Testis (tissue), 3 donors: ENCODE data around the gene RYR1. TPM values are rescaled to one million over a fixed set of nuclear protein-coding genes. Genes with fewer than 3 reads are reported as not detected.

Experiments used
- DNase-seq: peaks from one replicate; pipeline ENCODE4 v3.0.0-alpha.2; 2019
- H3K27ac ChIP-seq, 2 donors: fragments of 200-600 bp; sonication (generic); one replicate each; pipeline ENCODE4 v1.5.1; 2019
- H3K27me3 ChIP-seq: fragments of 200-600 bp; sonication (generic); one replicate; pipeline ENCODE4 v1.5.1; 2019
- H3K36me3 ChIP-seq: fragments of 200-600 bp; sonication (generic); one replicate; pipeline ENCODE4 v1.5.1; 2017; ENCODE audit warnings: low read depth; ENCODE audit errors: missing control alignments
- H3K4me1 ChIP-seq: fragments of 200-600 bp; sonication (generic); one replicate; pipeline ENCODE4 v1.5.1; 2019
- H3K4me3 ChIP-seq, 2 donors: fragments of 200-600 bp; sonication (generic); one replicate each; pipeline ENCODE4 v1.5.1; 2017 to 2019
- H3K9me3 ChIP-seq: fragments of 200-600 bp; sonication (generic); one replicate; pipeline ENCODE4 v1.5.1; 2017
- POLR2A ChIP-seq: fragments of 450-650 bp; IDR thresholded peaks from one replicate; pipeline ENCODE4 v1.6.1; 2017; ENCODE audit warnings: antibody characterized with exemption, mild to moderate bottlenecking, moderate library complexity
- WGBS, 2 donors: methylation state at CpG; one replicate each; pipeline ENCODE4 v1.1.5; 2018; 5-methylcytosine and 5-hydroxymethylcytosine counted together
- intact Hi-C: fragments of 100-400 bp; cut with DNase I; formaldehyde crosslinking; loops from one replicate; pipeline ENCODE4 v1.15.1; 2023; ENCODE audit warnings: low total_unique reads
- polyA plus RNA-seq: library from polyadenylated mRNA; stranded (reverse); fragments of 350-450 nt; fragmentation: Illumina TruSeq; extraction: RNeasy Lipid Tissue Mini Kit (QIAGEN cat#74804); gene quantifications from one replicate; pipeline ENCODE4 v1.2.3, GENCODE V29; 2014; ENCODE audit warnings: low read depth, low replicate concordance; ENCODE audit not compliant: insufficient read depth
- total RNA-seq, 2 donors: library from RNA; depleted of rRNA; stranded (reverse); fragments of >200 nt; gene quantifications; one replicate each; pipeline ENCODE4 v1.2.3, GENCODE V29; 2016
- TF ChIP-seq, protein P1 (sequence below), 3 experiments: fragments of 450-650 bp in 2 of 3; fragments of 200-600 bp in 1 of 3; sonication (generic) in 1 of 3; IDR thresholded peaks; one replicate each; pipeline ENCODE4 v1.5.1; 2016 to 2019; ENCODE audit warnings: antibody characterized with exemption in 3 of 3, mild to moderate bottlenecking in 2 of 3, moderate library complexity in 1 of 3

RYR1 gene
- total and polyA plus RNA-seq, 3 donors from 2014 or later: 11.8 to 26.1 (median 15.6) TPM

DNA sequence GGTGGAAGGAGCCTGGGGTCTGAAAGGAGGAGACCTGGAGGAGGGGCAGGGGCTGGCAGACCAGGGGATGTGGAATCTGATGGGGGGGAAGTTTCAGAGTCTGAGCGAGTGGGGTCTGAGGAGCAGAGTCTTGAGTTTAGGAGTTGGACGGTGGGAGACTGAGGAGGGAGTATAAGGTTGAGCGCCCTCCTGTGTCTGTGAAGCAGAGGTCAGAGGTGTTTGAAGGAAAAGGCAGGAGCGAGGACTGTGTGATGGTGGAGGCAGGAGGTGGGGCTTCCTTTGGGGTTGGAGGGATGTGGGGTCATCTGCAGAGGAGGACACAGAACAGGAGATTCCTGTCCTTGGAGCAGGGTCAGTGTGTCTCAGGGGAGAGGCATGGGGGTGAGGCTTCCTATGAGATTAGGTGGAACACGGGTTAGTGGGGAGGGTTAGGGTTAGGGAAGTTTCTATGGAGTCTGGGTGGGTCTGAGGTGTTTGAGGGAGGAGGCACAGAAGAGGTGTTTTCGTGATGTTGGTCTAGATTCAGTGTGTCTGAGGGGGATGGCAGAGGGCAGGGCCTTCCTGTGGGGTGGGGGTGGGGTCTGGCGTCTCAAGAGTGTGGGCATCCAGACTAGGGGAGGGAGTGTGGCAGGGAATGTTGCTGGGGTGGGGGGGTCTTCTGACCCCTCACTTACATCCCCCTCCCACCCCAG lies 8.3 kb downstream of the RYR1 start:
- TF ChIP-seq, protein P1, sequence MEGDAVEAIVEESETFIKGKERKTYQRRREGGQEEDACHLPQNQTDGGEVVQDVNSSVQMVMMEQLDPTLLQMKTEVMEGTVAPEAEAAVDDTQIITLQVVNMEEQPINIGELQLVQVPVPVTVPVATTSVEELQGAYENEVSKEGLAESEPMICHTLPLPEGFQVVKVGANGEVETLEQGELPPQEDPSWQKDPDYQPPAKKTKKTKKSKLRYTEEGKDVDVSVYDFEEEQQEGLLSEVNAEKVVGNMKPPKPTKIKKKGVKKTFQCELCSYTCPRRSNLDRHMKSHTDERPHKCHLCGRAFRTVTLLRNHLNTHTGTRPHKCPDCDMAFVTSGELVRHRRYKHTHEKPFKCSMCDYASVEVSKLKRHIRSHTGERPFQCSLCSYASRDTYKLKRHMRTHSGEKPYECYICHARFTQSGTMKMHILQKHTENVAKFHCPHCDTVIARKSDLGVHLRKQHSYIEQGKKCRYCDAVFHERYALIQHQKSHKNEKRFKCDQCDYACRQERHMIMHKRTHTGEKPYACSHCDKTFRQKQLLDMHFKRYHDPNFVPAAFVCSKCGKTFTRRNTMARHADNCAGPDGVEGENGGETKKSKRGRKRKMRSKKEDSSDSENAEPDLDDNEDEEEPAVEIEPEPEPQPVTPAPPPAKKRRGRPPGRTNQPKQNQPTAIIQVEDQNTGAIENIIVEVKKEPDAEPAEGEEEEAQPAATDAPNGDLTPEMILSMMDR (IDR thresholded peaks at IDR 0.05): no peak
- no peak for TF ChIP-seq POLR2A
- WGBS, 2 donors: 53 to 56% methylated on average over 7 of the region's 7 CpGs
- Histone ChIP-seq H3K36me3 (no peaks in the 10 kb centered on the region), H3K27ac (no peak overlapping the region), H3K9me3 (no peaks in the 10 kb centered on the region), H3K4me3 (no peak overlapping the region), H3K27me3 (no peaks in the 10 kb centered on the region), H3K4me1 (no peaks in the 10 kb centered on the region)
- DNase-seq: no peak
- intact Hi-C loops: no loop called here

DNA sequence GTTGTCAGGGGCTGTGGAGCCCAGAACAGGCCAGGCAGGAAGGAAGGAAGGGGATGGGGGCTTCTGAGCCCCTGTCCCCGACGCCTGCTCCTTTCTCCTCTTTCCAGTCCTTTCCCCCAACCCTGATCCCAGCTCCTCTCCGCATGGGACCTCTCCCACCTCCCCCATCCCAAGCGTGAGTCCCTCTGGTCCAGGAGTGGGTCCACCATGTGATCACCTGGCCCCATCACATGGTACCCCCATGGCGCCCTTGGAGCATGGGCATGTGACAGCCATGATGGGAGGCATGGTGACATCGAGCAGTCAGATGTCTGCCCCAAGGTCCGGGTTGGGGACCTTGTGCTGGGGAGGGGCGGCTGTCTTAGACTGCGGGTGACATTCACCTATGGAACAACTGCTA lies 9.2 kb downstream of the RYR1 start:
- Histone ChIP-seq H3K27me3 (no peaks in the 10 kb centered on the region), H3K36me3 (no peaks in the 10 kb centered on the region), H3K4me1 (no peaks in the 10 kb centered on the region), H3K4me3 (no peak overlapping the region), H3K27ac (no peak overlapping the region), H3K9me3 (no peaks in the 10 kb centered on the region)
- intact Hi-C loops: no loop called here
- TF ChIP-seq, protein P1 (IDR thresholded peaks at IDR 0.05): no peak
- no peak for TF ChIP-seq POLR2A
- DNase-seq: no peak
- WGBS, 2 donors: 89 to 90% methylated on average over 9 of the region's 9 CpGs

DNA sequence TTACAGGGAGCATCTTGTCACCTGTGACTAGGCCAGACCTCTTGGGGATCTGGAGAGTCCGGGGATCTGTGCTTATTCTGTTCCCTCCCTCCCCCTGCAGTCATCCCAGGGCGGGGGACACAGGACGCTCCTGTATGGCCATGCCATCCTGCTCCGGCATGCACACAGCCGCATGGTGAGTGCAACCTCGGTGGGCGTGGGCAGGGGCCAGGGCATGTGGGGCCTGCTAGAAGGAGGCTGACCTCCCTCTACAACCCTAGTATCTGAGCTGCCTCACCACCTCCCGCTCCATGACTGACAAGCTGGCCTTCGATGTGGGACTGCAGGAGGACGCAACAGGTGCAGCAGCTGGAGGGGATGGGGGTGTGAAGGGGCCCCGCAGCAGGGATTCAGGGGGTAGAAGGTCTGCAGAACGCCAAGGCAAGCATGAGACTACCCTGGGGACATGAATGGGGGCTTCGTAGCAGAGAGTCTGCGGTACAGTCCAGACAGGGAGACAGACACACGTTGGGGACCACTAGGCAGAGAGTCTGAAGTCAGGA lies 10.0 kb downstream of the RYR1 start:
- Histone ChIP-seq H3K27ac (no peak overlapping the region), H3K27me3 (no peaks in the 10 kb centered on the region), H3K36me3 (no peaks in the 10 kb centered on the region), H3K9me3 (no peaks in the 10 kb centered on the region), H3K4me3 (no peak overlapping the region), H3K4me1 (no peaks in the 10 kb centered on the region)
- DNase-seq: no peak
- intact Hi-C loops: no loop called here
- TF ChIP-seq POLR2A: no peak
- TF ChIP-seq, protein P1 (IDR thresholded peaks at IDR 0.05): no peak
- 91 to 96% methylated on average over 14 to 15 of the region's 15 CpGs for WGBS, 2 donors

DNA sequence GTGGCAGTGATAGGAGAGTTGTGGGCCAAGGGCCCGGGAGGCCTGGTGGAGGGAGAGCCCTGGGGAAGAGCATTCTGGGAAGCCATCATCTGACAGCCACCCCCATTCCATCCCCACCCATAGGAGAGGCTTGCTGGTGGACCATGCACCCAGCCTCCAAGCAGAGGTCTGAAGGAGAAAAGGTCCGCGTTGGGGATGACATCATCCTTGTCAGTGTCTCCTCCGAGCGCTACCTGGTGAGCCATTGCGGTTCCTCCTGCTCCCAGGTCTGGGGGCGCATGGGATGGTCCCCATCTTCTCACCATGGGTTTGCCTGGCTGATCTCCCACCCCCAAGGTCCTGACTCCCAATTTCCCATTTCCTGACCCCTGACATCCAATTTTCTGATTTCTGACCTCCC lies 10.5 kb downstream of the RYR1 start:
- H3K36me3 ChIP-seq: no peaks in the 10 kb centered on the region
- no peak for TF ChIP-seq POLR2A
- TF ChIP-seq, protein P1 (IDR thresholded peaks at IDR 0.05): no peak
- DNase-seq: no peak
- H3K4me3 ChIP-seq: no peak overlapping the region
- WGBS, 2 donors: 91% methylated on average over 7 of the region's 7 CpGs
- no peaks in the 10 kb centered on the region for H3K9me3 ChIP-seq
- H3K4me1 ChIP-seq: no peaks in the 10 kb centered on the region
- no peaks in the 10 kb centered on the region for H3K27me3 ChIP-seq
- intact Hi-C loops: no loop called here
- H3K27ac ChIP-seq: no peak overlapping the region

DNA sequence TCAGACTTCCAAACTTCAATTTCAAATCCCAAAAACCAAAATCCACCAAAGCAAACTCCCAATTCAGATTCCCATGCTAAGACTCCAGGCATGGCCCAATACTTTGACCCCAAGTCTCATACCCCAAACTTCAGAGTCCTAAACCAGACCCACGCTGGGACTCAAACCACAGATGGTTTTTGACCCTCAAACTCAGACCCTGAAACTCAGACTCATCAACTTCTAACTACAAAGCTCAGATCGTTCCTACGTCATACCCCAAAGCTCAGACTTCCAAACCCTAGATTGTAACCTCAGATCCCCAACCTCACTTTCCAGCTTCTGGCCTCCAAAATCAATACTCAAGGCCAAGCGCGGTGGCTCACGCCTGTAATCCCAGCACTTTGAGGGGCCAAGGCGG lies 11.9 kb downstream of the RYR1 start:
- intact Hi-C loops: no loop called here
- TF ChIP-seq, protein P1 (IDR thresholded peaks at IDR 0.05): no peak
- TF ChIP-seq POLR2A: no peak
- no peaks in the 10 kb centered on the region for H3K9me3 ChIP-seq
- H3K27ac ChIP-seq: no peak overlapping the region
- no peaks in the 10 kb centered on the region for H3K36me3 ChIP-seq
- 92 to 94% methylated on average over 7 of the region's 7 CpGs for WGBS, 2 donors
- H3K4me3 ChIP-seq: no peak overlapping the region
- no peaks in the 10 kb centered on the region for H3K27me3 ChIP-seq
- no peaks in the 10 kb centered on the region for H3K4me1 ChIP-seq
- no peak for DNase-seq
